GM23338 (cell line): ENCODE measurements around the gene AMOTL1. TPM values are rescaled to one million over a fixed set of nuclear protein-coding genes. Genes with fewer than 3 reads are reported as not detected.

ENCODE experiments used
- ATAC-seq: fragments of 200-7000 bp; cut with Tn5 transposase; 3 replicates; pipeline ENCODE4 v1.9.1; 2020
- DNase-seq: peaks from one replicate; pipeline ENCODE4 v3.0.0-alpha.2; 2015; ENCODE audit warnings: low spot score
- H2AFZ ChIP-seq: fragments of 200-600 bp; sonication (generic); 2 replicates; pipeline ENCODE4 v1.8.0; 2016; ENCODE audit warnings: antibody characterized with exemption, mild to moderate bottlenecking, moderate library complexity
- H3F3A ChIP-seq: fragments of 200-600 bp; sonication (generic); replicated peaks from 2 replicates; pipeline ENCODE4 v1.8.0; 2017; ENCODE audit warnings: antibody characterized with exemption, mixed run types, low read depth
- H3K27ac ChIP-seq: fragments of 200-600 bp; sonication (generic); 2 replicates; pipeline ENCODE4 v1.6.1; 2016; ENCODE audit warnings: low read depth
- H3K27me3 ChIP-seq: fragments of 200-600 bp; sonication (generic); 2 replicates; pipeline ENCODE4 v1.8.0; 2016; ENCODE audit warnings: mild to moderate bottlenecking, mixed run types, moderate library complexity; ENCODE audit not compliant: insufficient read depth
- H3K36me3 ChIP-seq: fragments of 200-600 bp; sonication (generic); 2 replicates; pipeline ENCODE4 v1.8.0; 2016; ENCODE audit warnings: mild to moderate bottlenecking; ENCODE audit not compliant: insufficient read depth
- H3K4me1 ChIP-seq: fragments of 200-600 bp; sonication (generic); 2 replicates; pipeline ENCODE4 v1.8.0; 2016; ENCODE audit warnings: mild to moderate bottlenecking, moderate library complexity; ENCODE audit not compliant: insufficient read depth
- H3K4me2 ChIP-seq: fragments of 200-600 bp; sonication (generic); 2 replicates; pipeline ENCODE4 v1.7.1; 2017; ENCODE audit warnings: mixed run types
- H3K4me3 ChIP-seq: fragments of 200-600 bp; sonication (generic); 2 replicates; pipeline ENCODE4 v1.6.1; 2016; ENCODE audit warnings: mixed run types
- H3K79me2 ChIP-seq: fragments of 200-600 bp; sonication (generic); replicated peaks from 2 replicates; pipeline ENCODE4 v1.8.0; 2017; ENCODE audit warnings: mild to moderate bottlenecking; ENCODE audit not compliant: insufficient read depth
- H3K9me2 ChIP-seq: fragments of 200-600 bp; sonication (generic); 2 replicates; pipeline ENCODE4 v1.8.0; 2017; ENCODE audit not compliant: insufficient read depth
- H4K20me1 ChIP-seq: fragments of 200-600 bp; sonication (generic); replicated peaks from 2 replicates; pipeline ENCODE4 v1.8.0; 2017; ENCODE audit warnings: mild to moderate bottlenecking; ENCODE audit not compliant: insufficient read depth
- H3K27ac Mint-ChIP-seq: 2 replicates; pipeline ENCODE4 v1.8.0; 2020; ENCODE audit warnings: inconsistent platforms, mild to moderate bottlenecking, moderate library complexity, mixed read lengths
- H3K27me3 Mint-ChIP-seq: 3 replicates; pipeline ENCODE4 v1.8.0; 2022; ENCODE audit warnings: low read depth, mild to moderate bottlenecking, moderate library complexity, mixed read lengths, inconsistent platforms; ENCODE audit not compliant: insufficient read depth, poor library complexity
- H3K36me3 Mint-ChIP-seq: 3 replicates; pipeline ENCODE4 v1.8.0; 2021; ENCODE audit warnings: low read depth, mild to moderate bottlenecking, inconsistent platforms, moderate library complexity, mixed read lengths
- H3K4me1 Mint-ChIP-seq: 3 replicates; pipeline ENCODE4 v1.8.0; 2020; ENCODE audit warnings: mild to moderate bottlenecking, inconsistent platforms, mixed read lengths
- H3K4me3 Mint-ChIP-seq: 3 replicates; pipeline ENCODE4 v1.8.0; 2021; ENCODE audit warnings: moderate library complexity, mild to moderate bottlenecking, inconsistent platforms, mixed read lengths
- H3K9me3 Mint-ChIP-seq: 3 replicates; pipeline ENCODE4 v1.8.0; 2020; ENCODE audit warnings: moderate library complexity, mild to moderate bottlenecking, inconsistent platforms, mixed read lengths
- EZH2 ChIP-seq: fragments of 200-600 bp; sonication (generic); IDR thresholded peaks from one replicate; pipeline ENCODE4 v1.8.0; 2017; ENCODE audit warnings: antibody characterized with exemption, mild to moderate bottlenecking, low read depth; ENCODE audit not compliant: unreplicated experiment
- EZH2phosphoT487 ChIP-seq: fragments of 200-600 bp; sonication (generic); IDR thresholded peaks from one replicate; pipeline ENCODE4 v1.8.1; 2018; ENCODE audit warnings: antibody characterized with exemption; ENCODE audit not compliant: unreplicated experiment
- JUNB ChIP-seq: IDR thresholded peaks from one replicate; pipeline ENCODE4 v1.6.1; 2016; ENCODE audit warnings: antibody characterized with exemption; ENCODE audit not compliant: unreplicated experiment
- POLR2AphosphoS5 ChIP-seq: IDR thresholded peaks from 2 replicates; pipeline ENCODE4 v1.6.1; 2016; ENCODE audit warnings: antibody characterized with exemption, low read depth
- STAT1 ChIP-seq: IDR thresholded peaks from one replicate; pipeline ENCODE4 v1.6.1; 2016; ENCODE audit warnings: antibody characterized with exemption; ENCODE audit not compliant: unreplicated experiment
- ZNF114 ChIP-seq: fragments of 250-450 bp; sonication (Bioruptor Pico); IDR thresholded peaks from 2 replicates; pipeline ENCODE4 v1.5.0; 2020; ENCODE audit warnings: mild to moderate bottlenecking, moderate library complexity
- ZNF331 ChIP-seq: fragments of 250-450 bp; sonication (Bioruptor Pico); IDR thresholded peaks from 2 replicates; pipeline ENCODE4 v1.5.0; 2020; ENCODE audit warnings: low read depth, mild to moderate bottlenecking, moderate library complexity
- polyA plus RNA-seq: library from polyadenylated mRNA; unstranded; fragments of >200 nt; fragmentation: Nextera tagmentation; extraction: Ambion mirVana; gene quantifications from 2 replicates; pipeline ENCODE4 v1.2.1, GENCODE V29; 2016
- total RNA-seq: library from RNA; depleted of rRNA; stranded (reverse); fragments of >200 nt; shearing (Covaris generic); gene quantifications from 2 replicates; pipeline ENCODE4 v1.2.3, GENCODE V29; 2014
- TF ChIP-seq, protein P1 (sequence below), 2 experiments: fragments of 200-600 bp in 1 of 2; sonication (generic) in 1 of 2; conservative IDR thresholded peaks; 2 replicates each; pipeline versions ENCODE4 v1.5.1 to v1.6.1; 2016 to 2017; ENCODE audit warnings: antibody characterized with exemption in 2 of 2, low read depth in 2 of 2, mild to moderate bottlenecking in 2 of 2, moderate library complexity in 1 of 2
- TF ChIP-seq, protein P2 (sequence below): IDR thresholded peaks from one replicate; pipeline ENCODE4 v1.6.1; 2018; ENCODE audit warnings: antibody characterized with exemption; ENCODE audit not compliant: unreplicated experiment
- TF ChIP-seq, protein P3 (sequence below): IDR thresholded peaks from 2 replicates; pipeline ENCODE4 v1.6.1; 2016; ENCODE audit warnings: antibody characterized with exemption

Gene AMOTL1
- total and polyA plus RNA-seq, 2 experiments from 2014 or later = 4.3 to 18.7 TPM

DNA sequence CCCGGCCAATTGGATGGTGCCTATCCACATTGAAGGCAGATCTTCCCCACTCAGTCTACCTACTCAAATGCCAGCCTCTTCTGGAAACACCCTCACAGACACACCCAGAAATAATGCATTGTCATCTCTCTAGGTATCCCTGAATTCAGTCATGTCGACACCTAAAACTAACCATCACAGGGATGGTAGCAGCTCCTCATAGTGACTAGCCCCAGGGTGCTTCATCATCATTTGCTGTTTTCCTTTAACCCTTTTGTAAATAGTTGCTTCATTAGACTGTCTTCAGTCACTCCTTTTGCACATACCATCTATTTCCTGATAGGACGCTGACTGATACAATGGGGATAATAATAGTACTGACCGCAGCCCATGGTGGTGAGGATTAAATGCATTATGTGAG lies 18.8 kb upstream of the AMOTL1 start (continued):
- TF ChIP-seq, protein P1, sequence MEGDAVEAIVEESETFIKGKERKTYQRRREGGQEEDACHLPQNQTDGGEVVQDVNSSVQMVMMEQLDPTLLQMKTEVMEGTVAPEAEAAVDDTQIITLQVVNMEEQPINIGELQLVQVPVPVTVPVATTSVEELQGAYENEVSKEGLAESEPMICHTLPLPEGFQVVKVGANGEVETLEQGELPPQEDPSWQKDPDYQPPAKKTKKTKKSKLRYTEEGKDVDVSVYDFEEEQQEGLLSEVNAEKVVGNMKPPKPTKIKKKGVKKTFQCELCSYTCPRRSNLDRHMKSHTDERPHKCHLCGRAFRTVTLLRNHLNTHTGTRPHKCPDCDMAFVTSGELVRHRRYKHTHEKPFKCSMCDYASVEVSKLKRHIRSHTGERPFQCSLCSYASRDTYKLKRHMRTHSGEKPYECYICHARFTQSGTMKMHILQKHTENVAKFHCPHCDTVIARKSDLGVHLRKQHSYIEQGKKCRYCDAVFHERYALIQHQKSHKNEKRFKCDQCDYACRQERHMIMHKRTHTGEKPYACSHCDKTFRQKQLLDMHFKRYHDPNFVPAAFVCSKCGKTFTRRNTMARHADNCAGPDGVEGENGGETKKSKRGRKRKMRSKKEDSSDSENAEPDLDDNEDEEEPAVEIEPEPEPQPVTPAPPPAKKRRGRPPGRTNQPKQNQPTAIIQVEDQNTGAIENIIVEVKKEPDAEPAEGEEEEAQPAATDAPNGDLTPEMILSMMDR (conservative IDR thresholded peaks at IDR 0.05; ENCODE audit: low read depth in 2 of 2) = no peak
- TF ChIP-seq EZH2phosphoT487 (no peak), JUNB (no peak)
- TF ChIP-seq, protein P2, sequence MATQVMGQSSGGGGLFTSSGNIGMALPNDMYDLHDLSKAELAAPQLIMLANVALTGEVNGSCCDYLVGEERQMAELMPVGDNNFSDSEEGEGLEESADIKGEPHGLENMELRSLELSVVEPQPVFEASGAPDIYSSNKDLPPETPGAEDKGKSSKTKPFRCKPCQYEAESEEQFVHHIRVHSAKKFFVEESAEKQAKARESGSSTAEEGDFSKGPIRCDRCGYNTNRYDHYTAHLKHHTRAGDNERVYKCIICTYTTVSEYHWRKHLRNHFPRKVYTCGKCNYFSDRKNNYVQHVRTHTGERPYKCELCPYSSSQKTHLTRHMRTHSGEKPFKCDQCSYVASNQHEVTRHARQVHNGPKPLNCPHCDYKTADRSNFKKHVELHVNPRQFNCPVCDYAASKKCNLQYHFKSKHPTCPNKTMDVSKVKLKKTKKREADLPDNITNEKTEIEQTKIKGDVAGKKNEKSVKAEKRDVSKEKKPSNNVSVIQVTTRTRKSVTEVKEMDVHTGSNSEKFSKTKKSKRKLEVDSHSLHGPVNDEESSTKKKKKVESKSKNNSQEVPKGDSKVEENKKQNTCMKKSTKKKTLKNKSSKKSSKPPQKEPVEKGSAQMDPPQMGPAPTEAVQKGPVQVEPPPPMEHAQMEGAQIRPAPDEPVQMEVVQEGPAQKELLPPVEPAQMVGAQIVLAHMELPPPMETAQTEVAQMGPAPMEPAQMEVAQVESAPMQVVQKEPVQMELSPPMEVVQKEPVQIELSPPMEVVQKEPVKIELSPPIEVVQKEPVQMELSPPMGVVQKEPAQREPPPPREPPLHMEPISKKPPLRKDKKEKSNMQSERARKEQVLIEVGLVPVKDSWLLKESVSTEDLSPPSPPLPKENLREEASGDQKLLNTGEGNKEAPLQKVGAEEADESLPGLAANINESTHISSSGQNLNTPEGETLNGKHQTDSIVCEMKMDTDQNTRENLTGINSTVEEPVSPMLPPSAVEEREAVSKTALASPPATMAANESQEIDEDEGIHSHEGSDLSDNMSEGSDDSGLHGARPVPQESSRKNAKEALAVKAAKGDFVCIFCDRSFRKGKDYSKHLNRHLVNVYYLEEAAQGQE = no peak

DNA sequence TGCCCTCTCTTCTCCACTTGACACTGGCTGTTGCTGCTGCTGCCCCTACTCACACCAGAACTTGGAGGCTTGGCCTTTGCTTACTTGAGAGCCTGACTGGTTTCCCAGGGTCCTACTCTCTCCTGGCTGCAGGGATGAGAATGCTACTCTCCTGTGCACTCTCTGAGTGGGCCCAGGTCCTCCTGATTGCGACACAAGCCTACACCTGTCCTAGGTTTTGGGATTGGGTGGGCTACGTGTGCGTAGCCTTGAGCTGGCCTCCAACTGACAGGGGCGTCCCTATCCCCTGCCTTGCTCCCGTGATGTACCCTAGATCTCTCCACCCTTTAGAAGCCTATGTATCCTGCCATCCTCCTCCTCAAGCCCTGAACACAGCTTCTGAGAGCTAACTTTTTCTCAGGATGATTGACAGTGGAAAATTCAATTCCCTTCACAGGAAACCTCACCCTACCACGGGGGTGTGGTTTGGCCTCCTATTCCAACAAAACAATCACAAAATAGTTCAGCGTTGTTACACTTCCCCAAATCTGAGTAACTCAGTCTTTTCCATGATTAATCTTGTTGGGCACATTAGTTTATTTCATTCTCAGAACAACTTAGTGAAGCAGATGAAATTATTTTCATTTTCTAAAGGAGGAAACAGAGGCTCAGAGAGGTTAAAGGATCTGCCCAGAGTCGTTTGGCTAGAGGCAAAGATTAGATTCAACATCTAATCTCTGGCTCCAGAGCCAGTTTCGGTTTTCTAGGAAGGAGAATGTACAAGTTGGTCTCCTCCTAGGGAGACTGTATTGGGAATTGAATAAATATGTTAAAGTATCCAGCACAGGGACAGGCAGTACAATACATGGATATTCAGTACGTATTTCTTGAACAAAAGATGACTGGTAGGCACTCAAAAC lies 17.6 kb upstream of the AMOTL1 start:
- Mint-ChIP-seq H3K4me3 (no peak overlapping the region), H3K27ac (no peak overlapping the region), H3K9me3 (no peaks in the 10 kb centered on the region), H3K27me3 (peaks cover 1% of the 10 kb centered on the region), H3K36me3 (no peaks in the 10 kb centered on the region), H3K4me1 (peaks cover 32% of the 10 kb centered on the region)
- Histone ChIP-seq H3K36me3 (no peaks in the 10 kb centered on the region), H3K4me2 (no peak overlapping the region), H3K27ac (no peak overlapping the region), H3K4me1 (peaks cover 8% of the 10 kb centered on the region), H3K79me2 (no peaks in the 10 kb centered on the region), H4K20me1 (no peaks in the 10 kb centered on the region), H3K9me2 (0 out of 2 replicates have a peak, but pooled peaks cover 5% of the 10 kb centered on the region), H3K27me3 (no peaks in the 10 kb centered on the region), H2AFZ (no peak overlapping the region), H3F3A (no peaks in the 10 kb centered on the region), H3K4me3 (no peak overlapping the region)
- DNase-seq (no peak), ATAC-seq (no peak)
- TF ChIP-seq, protein P1 (conservative IDR thresholded peaks at IDR 0.05; ENCODE audit: low read depth in 2 of 2) = no peak
- no peak for TF ChIP-seq EZH2phosphoT487
- TF ChIP-seq JUNB = no peak
- TF ChIP-seq, protein P2 = no peak
- TF ChIP-seq, protein P3, sequence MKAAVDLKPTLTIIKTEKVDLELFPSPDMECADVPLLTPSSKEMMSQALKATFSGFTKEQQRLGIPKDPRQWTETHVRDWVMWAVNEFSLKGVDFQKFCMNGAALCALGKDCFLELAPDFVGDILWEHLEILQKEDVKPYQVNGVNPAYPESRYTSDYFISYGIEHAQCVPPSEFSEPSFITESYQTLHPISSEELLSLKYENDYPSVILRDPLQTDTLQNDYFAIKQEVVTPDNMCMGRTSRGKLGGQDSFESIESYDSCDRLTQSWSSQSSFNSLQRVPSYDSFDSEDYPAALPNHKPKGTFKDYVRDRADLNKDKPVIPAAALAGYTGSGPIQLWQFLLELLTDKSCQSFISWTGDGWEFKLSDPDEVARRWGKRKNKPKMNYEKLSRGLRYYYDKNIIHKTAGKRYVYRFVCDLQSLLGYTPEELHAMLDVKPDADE = no peak
- no peak for TF ChIP-seq ZNF331 (CRISPR knock-in tag)
- no peak for TF ChIP-seq EZH2
- no peak for TF ChIP-seq ZNF114
- no peak for TF ChIP-seq POLR2AphosphoS5
- no peak for TF ChIP-seq STAT1
